KOPT-K1 (cell line): ENCODE results near the gene GAPVD1.
"Not testable (repeated sequence)": the region's sequence is repeated elsewhere in the genome, so short reads cannot be mapped to it uniquely, and the experiment has no call there.

ENCODE experiments used
- H3K27ac ChIP-seq: fragments of 200-600 bp; sonication (generic); 2 replicates; pipeline ENCODE4 v1.5.1; 2016; ENCODE audit warnings: antibody characterized with exemption, mild to moderate bottlenecking, low read depth, low read length; ENCODE audit not compliant: poor library complexity, severe bottlenecking
- H3K36me3 ChIP-seq: fragments of 200-600 bp; sonication (generic); 2 replicates; pipeline ENCODE4 v1.5.1; 2017; ENCODE audit warnings: antibody characterized with exemption, mild to moderate bottlenecking, low read length, moderate library complexity; ENCODE audit not compliant: insufficient read depth
- H3K9me3 ChIP-seq: fragments of 200-600 bp; sonication (generic); 2 replicates; pipeline ENCODE4 v1.5.1; 2017; ENCODE audit warnings: antibody characterized with exemption, low read length, mild to moderate bottlenecking; ENCODE audit not compliant: insufficient read depth, poor library complexity, severe bottlenecking

The GAPVD1 gene

DNA sequence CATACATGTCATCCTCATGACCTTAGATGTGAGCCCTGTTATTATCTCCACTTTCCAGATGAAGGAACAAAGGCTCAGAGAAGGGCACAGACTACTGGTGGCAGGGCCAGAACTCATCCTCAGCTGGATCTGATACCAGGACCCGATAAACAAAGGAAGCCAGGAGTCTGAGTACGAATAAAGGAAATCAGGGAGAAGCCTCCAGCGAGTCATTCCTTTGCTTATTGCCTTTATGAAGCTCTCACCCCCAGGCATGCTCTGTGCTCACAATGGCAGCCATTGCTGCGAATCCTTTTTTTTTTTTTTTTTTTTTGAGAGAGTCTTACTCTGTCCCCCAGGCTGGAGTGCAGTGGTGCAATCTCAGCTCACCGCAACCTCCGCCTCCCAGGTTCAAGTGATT is 130.1 kb downstream of the GAPVD1 start:
- Histone ChIP-seq H3K27ac (no peak overlapping the region), H3K9me3 (no peaks in the 10 kb centered on the region), H3K36me3 (no peaks in the 10 kb centered on the region)

DNA sequence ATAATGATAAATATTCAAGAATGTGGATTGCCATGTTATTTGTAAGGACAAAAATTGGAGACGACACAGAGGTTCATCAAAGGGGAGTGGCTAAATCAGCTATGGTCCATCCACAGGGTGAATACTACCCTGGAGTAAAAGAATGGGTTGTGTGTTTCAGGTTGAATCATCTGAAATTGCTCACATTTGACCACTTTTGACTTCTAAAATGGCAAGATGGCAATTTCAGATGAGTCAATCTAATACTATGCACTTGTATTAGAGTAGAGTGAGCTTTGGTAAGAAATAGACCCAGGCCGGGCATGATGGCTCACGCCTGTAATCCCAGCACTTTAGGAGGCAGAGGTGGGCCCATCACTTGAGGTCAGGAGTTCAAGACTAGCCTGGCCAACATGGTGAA is 131.8 kb downstream of the GAPVD1 start:
- H3K9me3 ChIP-seq, result no peaks in the 10 kb centered on the region
- no peaks in the 10 kb centered on the region for H3K36me3 ChIP-seq
- H3K27ac ChIP-seq, result no peak overlapping the region

DNA sequence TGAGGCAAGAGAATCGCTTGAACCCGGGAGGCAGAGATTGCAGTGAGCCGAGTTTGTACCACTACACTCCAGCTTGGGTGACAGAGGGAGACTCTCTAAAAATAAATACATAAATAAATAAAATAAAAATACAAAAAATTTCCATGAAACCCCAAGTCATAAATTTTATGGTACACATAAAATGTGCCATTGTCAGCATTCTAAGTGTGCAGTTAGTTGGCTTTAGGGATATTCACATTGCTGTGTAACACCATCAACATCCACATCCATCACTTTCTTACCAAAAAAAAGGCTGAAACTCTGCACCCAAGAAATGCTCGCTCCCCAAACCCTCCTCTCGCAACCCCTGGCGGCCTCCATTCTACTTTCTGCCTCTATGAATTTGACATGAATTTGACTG is 135.2 kb downstream of the GAPVD1 start:
- Histone ChIP-seq H3K27ac (no peak overlapping the region), H3K9me3 (no peaks in the 10 kb centered on the region)

DNA sequence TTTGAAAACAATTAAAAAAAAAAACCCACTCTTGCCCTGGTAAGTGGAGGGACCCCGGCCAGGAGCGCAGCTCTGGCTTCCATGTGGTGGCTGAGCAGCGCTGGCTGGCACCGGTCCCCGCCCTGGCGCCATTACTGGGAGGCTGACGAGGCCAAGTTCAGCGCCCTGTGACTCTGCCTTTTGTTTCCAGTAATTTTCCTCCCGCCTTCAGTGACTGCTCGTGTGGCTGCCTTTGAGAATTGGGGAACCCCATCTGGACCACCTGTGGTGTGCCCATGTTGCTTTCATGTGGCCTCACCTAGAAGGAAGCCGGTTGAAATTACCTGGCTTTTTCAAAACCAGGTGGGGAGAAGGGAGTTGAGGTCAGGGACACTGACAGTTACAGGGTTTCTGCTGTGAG is 136.1 kb downstream of the GAPVD1 start:
- Histone ChIP-seq H3K27ac (no peak overlapping the region), H3K36me3 (no peaks in the 10 kb centered on the region), H3K9me3 (no peaks in the 10 kb centered on the region)

More for the DNA sequence above, 135.2 kb downstream of the GAPVD1 start:
- no peaks in the 10 kb centered on the region for H3K36me3 ChIP-seq

DNA sequence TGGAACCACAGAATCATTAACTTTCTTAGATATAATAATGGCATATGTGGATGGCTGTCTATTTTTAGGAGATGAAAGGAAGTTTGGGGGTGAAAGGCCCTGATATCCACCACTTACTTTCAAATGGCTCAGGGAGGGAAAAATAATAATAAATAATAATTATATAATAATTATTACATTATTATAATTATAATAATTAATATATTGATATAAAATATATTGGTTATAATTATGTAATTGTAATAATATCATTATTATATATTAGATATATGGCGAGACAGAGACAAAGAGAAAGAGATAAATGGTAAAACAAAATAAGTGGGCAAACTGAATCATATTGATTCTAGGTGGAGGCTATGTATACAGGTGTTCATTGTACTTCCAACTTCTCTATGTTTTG is 136.6 kb downstream of the GAPVD1 start:
- Histone ChIP-seq H3K36me3 (no peaks in the 10 kb centered on the region), H3K27ac (no peak overlapping the region), H3K9me3 (no peaks in the 10 kb centered on the region)

DNA sequence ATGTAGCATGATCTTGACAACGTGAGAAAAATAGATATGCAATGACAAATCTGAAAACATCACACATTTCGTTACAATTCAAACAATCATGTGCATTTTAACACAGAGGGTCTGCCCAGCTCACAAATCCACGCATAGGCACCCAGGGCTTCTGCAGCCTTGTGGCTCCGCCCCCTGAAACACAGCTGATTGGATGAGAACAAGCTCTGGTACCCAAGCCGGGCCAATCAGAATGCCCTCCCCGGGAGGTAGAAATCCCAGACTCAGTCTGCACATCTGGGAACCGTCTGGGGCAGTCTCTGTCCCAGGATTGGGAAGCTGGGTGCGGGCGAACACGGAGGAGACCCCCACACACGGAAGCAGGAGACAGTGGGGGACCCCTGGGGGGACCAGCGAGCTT is 137.5 kb downstream of the GAPVD1 start:
- Histone ChIP-seq H3K36me3 (no peaks in the 10 kb centered on the region), H3K27ac (no peak overlapping the region), H3K9me3 (no peaks in the 10 kb centered on the region)

DNA sequence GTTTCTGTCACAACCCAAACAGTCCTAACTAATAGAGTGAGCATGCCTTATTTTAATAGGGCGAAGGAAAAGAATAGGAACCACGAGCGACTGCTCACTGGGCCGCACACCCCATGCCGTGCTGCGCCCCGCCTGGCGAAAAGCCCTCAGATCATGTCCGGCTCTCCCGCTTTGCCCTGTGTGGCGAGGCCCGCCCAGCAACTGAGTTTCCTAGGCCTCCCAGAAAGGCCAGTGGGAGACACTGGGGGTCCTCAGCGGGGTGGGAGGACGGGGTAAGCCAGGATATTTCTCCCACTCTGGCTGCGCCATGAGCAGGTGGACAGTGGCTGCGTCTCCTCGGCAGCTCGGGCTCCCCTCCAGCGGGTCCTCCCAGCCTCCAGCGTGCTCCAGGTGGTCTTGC is 138.0 kb downstream of the GAPVD1 start:
- H3K9me3 ChIP-seq, result no peaks in the 10 kb centered on the region
- no peak overlapping the region for H3K27ac ChIP-seq
- H3K36me3 ChIP-seq, result no peaks in the 10 kb centered on the region

DNA sequence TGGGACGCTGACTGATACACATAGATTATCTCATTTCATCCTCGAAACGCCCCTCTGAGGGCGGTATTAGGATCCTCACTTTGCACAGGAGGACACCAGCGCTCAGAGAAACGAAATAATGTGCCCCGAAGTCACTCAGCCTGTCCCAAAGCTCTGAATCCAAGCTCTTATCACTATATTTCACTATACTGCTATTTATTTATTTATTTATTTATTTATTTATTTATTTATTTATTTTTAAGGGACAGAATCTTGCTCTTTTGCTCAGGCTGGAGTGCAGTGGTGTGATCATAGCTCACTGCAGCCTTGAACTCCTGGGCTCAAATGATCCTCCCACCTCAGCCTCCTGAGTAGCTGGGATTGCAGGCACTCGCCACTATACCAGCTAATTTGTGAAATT is 138.6 kb downstream of the GAPVD1 start:
- H3K27ac ChIP-seq, H3K36me3 ChIP-seq, H3K9me3 ChIP-seq: not testable (repeated sequence)

DNA sequence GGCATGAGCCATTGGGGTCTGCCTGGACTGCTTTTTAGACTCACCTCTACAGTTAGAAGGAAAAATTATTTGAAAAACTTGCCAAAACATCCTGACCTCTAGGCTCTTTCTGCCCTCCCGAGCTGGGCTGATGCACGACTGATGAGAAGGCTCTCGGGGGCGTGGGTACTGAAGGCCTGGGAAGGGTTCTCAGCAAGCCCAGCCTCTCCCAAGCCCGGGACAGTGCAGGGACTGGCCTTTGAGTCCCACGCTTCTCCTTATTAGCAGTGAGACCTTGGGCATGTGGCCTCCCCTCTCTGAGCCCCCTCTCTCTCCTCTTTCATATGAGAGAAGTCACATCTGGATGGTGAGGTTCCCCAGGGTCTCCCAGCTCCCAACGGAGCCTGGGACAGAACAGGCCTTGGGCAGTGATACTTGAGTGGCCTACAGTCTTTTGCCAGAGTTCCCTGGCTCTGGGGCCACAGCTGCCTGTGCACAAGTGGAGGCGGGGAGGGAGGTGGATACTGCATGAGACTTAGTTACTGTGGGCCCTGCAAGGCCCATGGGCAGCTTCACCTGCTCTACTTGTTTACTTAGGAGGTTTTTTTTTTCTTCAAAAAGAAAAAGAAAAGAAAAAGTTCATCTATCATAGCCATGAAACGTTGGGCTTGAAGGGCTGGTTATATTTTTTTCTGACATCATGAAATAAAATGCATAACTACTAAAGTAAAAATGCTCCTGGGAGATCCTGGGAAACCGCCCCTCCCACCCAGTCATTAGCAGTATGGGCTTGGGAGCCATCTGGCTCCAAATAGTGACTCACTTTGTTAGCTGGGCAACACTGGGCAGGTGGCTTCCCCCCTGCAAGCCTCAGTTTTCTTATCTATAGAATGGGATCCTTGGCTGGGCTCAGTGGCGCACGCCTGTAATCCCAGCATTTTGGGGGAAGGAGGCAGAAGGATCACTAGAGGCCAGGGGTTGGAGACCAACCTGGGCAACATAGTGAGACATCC is 139.4 kb downstream of the GAPVD1 start:
- Histone ChIP-seq H3K36me3 (no peaks in the 10 kb centered on the region), H3K9me3 (no peaks in the 10 kb centered on the region), H3K27ac (no peak overlapping the region)

DNA sequence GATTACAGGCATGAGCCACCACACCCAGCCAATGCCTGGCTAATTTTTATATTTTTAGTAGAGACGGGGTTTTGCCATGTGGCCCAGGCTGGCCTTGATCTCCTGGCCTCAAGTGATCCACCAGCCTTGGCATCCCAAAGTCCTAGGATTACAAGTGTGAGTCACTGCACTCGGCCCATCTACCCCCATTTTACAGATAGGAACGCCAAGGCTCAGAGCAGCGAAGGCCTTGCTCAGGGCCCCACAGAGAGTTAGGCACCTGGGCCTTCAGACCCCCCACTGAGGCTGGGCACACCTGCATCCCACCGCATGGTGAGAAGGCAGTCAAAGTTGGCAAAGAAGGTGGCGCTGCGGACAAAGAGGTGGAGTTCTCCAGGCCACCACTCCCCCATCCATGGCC is 143.1 kb downstream of the GAPVD1 start:
- no peak overlapping the region for H3K27ac ChIP-seq
- no peaks in the 10 kb centered on the region for H3K9me3 ChIP-seq
- H3K36me3 ChIP-seq, result no peaks in the 10 kb centered on the region

DNA sequence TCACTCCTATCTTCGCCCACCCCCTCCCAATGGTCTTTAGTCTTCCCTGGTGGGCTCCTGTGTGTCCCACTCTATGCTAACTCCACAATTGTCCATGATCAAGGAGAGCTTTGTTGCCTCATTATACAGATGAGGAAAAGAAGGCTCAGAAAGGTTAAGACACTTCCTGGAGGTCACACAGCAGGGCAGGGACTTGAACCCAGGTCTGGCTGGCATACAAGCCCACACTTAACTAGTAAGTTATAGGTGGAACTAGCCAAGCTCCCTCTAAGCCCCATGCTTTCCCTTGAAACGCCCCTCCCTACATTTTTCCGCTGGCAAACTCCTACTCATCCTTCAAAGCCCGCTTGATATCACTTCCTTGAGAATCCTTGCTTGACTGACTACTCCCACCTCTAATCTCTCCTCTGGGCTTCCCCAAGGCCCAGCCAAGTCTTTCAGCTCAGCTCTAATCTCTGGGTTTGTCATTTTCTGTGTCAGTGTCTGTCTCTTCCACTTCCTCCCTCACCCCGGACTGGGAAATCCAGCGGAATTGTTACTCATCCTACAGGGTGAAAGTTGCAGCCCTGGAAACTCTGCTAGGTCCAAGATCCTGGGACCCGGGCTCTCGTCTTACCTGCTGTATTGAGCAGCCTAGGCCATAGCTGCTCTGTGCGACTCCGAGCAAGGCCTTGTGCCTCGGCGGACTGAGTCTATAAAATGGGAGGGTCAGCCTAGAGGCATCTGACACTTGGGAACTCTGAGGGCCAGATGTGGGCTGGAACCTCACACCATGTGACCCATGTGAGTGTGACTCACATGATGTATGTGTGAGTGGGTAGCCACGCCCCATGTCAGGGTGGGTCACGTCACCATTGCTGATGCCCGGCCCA is 144.5 kb downstream of the GAPVD1 start:
- H3K9me3 ChIP-seq, result no peaks in the 10 kb centered on the region
- H3K36me3 ChIP-seq, result no peaks in the 10 kb centered on the region
- H3K27ac ChIP-seq, result no peak overlapping the region

DNA sequence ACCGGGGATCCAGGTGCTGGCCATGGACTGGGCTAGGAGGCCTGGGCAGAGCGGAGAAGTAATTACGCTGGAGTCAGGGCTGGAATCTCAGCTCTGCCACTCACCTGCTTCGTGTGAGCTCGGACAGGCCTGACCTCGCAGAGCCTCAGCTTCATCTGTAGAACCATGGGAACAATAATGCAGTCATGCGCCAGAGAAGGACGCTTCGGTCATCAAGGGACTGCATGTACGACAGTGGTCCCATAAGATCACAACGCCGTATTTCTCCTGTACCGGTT is 145.1 kb downstream of the GAPVD1 start:
- H3K36me3 ChIP-seq, result no peaks in the 10 kb centered on the region
- H3K27ac ChIP-seq, result no peak overlapping the region
- H3K9me3 ChIP-seq, result no peaks in the 10 kb centered on the region

DNA sequence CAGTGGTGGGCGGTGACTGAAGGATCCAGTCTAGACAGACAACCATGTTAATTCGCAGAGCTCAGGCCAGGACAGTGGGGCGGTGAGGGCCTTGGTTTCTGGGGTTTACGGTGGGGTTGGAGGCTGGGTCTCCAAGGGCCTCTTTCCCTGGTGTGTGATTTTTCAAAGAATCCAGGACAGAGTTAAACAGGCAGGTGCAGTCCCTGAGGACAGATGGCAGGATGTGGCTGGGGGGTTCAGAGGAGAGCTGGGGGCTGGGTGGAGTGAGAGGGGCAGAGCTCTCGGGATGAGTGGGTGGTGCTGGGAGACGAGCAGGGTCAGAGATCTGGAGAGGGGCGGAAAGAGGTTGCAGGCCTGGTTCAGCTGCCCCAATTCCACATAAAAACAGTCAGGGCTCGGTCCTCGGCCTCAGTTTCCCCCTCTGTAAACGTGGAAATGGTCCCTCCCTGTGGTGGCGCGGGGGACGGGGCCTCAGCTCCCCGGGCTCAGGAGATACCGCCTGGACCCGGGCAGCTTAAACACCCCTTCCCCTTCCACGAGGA is 145.9 kb downstream of the GAPVD1 start:
- Histone ChIP-seq H3K36me3 (no peaks in the 10 kb centered on the region), H3K9me3 (no peaks in the 10 kb centered on the region), H3K27ac (no peak overlapping the region)

DNA sequence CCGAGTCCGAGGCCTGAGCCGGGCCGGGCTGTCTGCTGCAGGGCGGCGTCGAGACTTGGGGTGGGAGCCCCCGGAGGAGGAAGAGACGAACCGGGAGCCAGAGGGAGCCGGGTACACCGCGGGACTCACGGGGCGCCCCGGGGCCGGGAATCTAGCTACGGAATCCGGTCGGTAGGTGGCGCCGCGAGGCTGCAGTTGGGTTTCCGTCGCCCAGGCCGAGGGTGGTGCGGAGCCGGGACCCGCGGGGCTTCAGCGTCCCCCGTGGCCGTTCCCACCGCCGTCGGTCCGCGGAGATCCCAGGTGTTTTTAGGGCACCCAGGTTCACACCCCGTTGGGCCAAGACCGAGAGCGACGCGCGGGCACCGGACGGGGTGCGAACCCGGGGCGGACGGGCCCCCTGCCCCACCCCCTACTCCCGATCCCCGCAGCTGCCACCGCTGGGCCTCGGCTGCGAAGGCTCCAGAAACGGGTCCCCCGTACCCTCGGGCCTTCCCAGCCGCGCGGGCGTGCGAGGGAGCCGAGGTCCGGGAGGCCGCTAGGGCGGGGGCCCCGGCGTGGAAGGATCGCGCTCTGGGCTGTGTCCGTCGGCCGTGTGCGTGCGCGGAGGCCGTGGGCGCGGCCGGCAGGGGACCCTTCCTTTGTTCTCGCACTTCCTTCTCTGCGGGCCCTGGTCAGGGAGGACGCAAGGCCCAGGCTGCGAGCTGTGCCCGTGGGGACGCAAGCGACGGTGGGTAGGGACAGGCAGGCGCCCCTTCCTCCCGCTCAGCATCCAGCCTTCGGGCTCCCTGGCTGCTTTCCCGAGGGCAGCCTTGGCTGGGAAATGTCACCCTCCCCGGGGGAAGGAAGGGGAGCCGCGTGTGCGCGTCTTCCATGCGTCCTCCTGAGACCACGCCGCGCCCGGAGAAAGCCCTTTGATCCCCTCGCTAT is 146.6 kb downstream of the GAPVD1 start:
- Histone ChIP-seq H3K9me3 (no peaks in the 10 kb centered on the region), H3K36me3 (no peaks in the 10 kb centered on the region), H3K27ac (no peak overlapping the region)
